Stimulated activated CD8-positive, alpha-beta memory T cell treated with anti-CD3 and anti-CD28 coated beads, Interleukin-15, amount 100 ng/mL, for 1 hour (primary cell): Measurements from ENCODE around the gene TRABD2B.

Source experiments
- DNase-seq: peaks from one replicate; pipeline ENCODE4 v3.0.0-alpha.2; 2020; ENCODE audit warnings: low read depth

The TRABD2B gene

GRCh38 chr1:47824716-47825115 is 172.5 kb downstream of the TRABD2B start:
- DNase-seq = no peak

GRCh38 chr1:47824297-47824696 is 172.9 kb downstream of the TRABD2B start:
- no peak for DNase-seq

GRCh38 chr1:47823040-47823808 is 174.0 kb downstream of the TRABD2B start:
- no peak for DNase-seq

- DNase-seq = no peak
These were observed 175.4 kb downstream of the TRABD2B start for GRCh38 chr1:47821760-47822159.

GRCh38 chr1:47819574-47819888 is 177.7 kb downstream of the TRABD2B start:
- DNase-seq = no peak

GRCh38 chr1:47818682-47819573 is 178.3 kb downstream of the TRABD2B start:
- no peak for DNase-seq

GRCh38 chr1:47817861-47818260 is 179.3 kb downstream of the TRABD2B start:
- no peak for DNase-seq

GRCh38 chr1:47816325-47817071 is 180.7 kb downstream of the TRABD2B start:
- DNase-seq = no peak

GRCh38 chr1:47814612-47815395 is 182.4 kb downstream of the TRABD2B start:
- no peak for DNase-seq

GRCh38 chr1:47813970-47814369 is 183.2 kb downstream of the TRABD2B start:
- DNase-seq = no peak

GRCh38 chr1:47812904-47813514 is 184.2 kb downstream of the TRABD2B start:
- no peak for DNase-seq

- no peak for DNase-seq
These were observed 186.1 kb downstream of the TRABD2B start for GRCh38 chr1:47810964-47811682.

- no peak for DNase-seq
These were observed 187.7 kb downstream of the TRABD2B start for GRCh38 chr1:47809301-47810084.

GRCh38 chr1:47808612-47809011 is 188.6 kb downstream of the TRABD2B start:
- no peak for DNase-seq

- DNase-seq = no peak
These were observed 191.2 kb downstream of the TRABD2B start for GRCh38 chr1:47805921-47806361.

GRCh38 chr1:47805018-47805417 is 192.2 kb downstream of the TRABD2B start:
- DNase-seq = no peak

- DNase-seq = no peak
These were observed 193.2 kb downstream of the TRABD2B start for GRCh38 chr1:47803815-47804501.

- no peak for DNase-seq
These were observed 199.6 kb downstream of the TRABD2B start for GRCh38 chr1:47797575-47797974.

GRCh38 chr1:47796626-47797025 is 200.6 kb downstream of the TRABD2B start:
- DNase-seq = no peak
